Inferior parietal cortex (tissue), 1 donor: Measurements from ENCODE around the gene ARHGEF28.

Experiments used
- DNase-seq: peaks from one replicate; pipeline ENCODE4 v3.0.0-alpha.2; 2016; ENCODE audit errors: extremely low spot score

Gene ARHGEF28

DNA sequence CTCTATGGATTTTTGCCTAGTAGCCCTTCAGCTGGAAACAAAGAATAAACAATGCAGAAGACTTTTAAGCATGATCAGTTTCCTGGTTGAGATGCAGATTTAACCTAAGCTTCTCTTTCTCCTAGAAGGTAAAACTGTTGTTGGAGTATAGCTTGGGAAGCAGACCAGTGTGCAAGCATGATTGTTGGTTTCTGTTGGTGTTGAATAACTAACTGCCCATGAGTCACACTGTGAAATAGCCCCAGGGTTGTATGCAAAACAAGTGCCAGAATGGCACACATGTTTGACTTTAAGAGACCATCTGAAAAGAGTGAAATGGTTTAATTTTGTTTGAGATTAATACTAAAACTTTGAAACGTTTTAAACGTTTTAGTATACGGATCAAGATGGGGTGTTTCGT is 227.1 kb downstream of the ARHGEF28 start:
- no peak for DNase-seq

DNA sequence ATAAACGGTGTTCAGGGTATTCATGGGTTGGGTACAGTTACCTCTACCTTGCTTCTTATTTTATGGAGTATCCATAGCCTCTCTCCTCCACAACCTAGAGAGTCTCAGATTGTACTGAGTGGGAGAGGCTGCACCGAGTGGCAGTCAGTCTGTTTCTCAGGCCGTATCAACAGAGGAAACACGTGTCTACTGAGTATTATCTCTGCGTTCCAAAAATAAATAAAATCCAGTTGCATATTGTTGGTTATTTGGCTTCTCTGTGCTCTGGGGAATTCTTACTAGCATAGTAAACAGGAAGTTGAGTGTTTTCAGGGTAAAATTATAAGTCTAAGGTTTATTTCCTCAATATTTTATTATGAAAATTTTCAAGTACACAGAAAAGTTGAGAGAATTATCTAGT is 231.0 kb downstream of the ARHGEF28 start:
- no peak for DNase-seq

GRCh38 chr5:73857446-73857845 is 231.4 kb downstream of the ARHGEF28 start:
- DNase-seq = no peak

GRCh38 chr5:73858054-73858453 is 232.1 kb downstream of the ARHGEF28 start:
- no peak for DNase-seq

DNA sequence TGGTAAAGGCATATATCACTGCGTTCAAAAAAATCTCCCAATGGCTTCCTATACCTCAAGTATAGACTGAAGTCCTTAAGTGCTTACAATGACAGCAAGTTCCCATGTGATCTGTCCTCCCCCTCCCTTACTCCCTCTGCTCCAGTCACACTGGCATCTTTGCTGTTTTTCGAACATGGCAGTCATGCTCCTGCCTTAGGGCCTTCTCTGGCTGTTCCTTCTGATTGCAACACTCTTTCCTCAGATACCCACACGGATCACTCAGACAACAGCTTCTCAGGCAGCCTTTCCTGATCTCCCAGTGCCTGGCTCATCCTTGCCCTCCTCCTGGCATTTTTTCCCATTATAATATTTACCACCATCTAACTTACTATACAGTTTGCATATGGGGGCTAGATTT is 232.8 kb downstream of the ARHGEF28 start:
- no peak for DNase-seq

DNA sequence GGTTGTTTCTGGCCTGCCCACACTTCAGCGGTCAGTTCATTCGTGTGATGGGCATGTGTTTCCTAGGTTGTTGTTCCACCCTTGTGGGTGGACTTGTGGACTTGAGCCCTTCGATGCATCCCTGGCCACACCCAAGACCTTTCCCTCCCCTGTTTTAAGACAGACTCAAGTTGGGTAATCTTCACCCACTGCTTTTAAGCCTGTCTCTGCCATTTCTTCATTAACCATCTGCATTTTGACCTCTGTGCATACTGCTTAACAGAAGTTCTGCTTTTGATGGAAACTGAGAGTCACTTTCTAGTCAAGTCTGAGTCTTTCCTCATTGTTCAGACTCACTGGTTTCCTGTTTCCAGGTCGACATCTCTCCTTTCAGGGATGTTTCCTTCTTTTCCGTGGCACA is 233.7 kb downstream of the ARHGEF28 start:
- no peak for DNase-seq

DNA sequence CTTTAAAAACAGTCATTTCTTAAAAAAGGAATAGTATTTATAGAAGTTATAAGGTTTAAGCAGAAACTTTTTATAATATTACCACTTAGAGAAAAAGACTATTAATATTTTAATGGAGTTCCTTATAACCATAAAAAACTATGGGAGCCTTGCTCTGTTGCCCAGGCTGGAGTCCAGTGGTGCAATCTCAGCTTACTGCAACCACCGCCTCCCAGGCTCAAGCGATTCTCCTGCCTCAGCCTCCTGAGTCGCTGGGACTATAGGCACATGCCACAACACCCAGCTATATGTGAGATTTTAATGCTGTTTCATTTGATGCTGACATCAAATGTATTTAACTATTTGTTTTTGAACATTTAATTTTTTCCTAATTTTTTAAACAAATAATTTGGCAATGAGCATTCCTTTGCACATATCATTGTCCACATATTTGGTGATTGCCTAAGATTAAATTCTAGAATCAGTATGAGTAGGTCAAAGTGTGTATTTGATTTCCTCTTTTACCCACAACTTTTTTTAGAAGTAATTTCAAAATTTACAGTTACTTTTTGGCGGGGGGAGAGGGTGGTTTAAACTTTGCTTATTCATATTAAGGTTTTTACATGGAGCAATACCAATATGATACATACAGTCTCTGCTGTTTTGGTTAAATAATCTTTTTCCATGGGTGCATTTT is 235.5 kb downstream of the ARHGEF28 start:
- DNase-seq = no peak

DNA sequence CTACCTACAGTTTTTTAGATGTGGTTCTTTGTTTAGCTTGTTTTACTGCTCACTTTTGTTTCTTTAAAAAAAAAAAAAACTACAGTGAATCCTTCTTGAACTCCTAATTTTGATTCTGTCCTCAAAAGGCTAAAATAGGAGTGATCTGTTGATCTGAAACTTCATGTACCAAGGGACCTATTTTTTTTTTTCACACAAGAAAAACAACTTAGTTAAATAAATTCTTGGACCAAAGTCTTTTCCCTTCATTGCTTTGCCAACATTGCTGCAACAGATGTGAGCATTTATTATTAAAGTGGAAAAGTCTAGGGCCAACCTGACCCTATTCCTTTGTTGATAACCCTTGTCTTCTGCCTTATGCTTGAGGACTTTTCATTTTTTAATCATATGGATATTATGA is 236.8 kb downstream of the ARHGEF28 start:
- no peak for DNase-seq

DNA sequence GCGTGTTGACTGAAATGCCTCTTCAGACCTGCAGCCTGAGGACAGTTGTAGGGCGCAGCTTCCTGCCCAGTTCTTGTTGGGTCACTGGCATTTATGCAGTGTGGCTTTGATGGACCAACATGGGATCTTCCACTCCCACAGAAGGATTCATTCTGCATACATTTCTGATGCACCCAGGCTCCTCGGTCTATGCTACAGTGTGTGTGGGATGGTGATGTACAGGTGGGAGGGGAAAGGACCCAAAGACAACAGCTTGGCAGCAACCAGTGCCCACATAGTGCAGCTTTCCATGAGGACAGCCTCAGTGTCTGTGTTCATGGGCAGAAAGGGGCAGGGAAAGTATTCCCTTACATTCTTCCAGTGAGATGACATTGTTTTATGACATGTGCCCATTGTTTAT is 237.9 kb downstream of the ARHGEF28 start:
- no peak for DNase-seq

- DNase-seq = no peak
Observed at GRCh38 chr5:73865315-73865714, 239.3 kb downstream of the ARHGEF28 start.

GRCh38 chr5:73867345-73868335 is 241.6 kb downstream of the ARHGEF28 start:
- DNase-seq = no peak

DNA sequence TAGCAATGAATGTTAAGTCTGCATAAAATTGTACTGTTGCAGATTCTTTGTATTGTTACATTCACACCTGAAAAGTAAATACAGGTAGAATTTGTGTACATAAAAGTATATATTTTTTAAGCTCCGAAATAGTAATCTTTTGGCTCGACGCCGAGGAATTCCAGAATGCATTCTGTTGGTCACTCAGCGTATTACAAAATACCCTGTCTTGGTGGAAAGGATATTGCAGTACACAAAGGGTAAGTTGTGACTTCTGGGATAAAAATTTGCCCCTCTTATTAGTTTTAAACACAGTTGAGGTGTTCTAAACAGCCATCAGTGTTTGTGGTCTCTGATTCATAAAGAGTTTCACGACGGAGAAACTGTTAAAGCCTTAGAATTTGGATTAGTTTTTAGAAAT is 257.6 kb downstream of the ARHGEF28 start:
- no peak for DNase-seq

GRCh38 chr5:73887688-73888087 is 261.7 kb downstream of the ARHGEF28 start:
- DNase-seq = no peak

GRCh38 chr5:73890569-73890968 is 264.6 kb downstream of the ARHGEF28 start:
- DNase-seq = no peak

- DNase-seq = no peak
Observed at GRCh38 chr5:73892218-73892617, 266.2 kb downstream of the ARHGEF28 start.

- DNase-seq = no peak
Observed at GRCh38 chr5:73892806-73893205, 266.8 kb downstream of the ARHGEF28 start.

DNA sequence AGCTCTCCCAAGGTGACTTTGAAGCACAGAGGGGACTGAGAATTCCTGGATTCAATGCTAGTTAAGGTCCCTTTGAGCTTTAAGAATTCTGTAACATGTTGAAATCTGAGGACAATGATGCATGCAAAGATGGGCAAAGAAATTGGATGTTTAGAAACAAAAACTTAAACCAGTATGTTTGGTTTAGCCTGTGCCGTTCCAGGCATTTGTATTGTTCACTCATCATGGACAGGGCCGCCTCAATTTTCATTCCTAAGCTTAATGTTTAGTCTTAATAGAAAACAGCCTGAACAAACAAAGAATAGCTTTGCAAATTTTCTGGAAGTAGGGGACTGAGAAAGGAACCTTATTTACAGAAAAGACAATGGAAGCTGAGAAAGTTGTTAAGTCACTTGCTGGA is 267.8 kb downstream of the ARHGEF28 start:
- no peak for DNase-seq

GRCh38 chr5:73894860-73895259 is 268.9 kb downstream of the ARHGEF28 start:
- no peak for DNase-seq

- no peak for DNase-seq
Observed at GRCh38 chr5:73895471-73895870, 269.5 kb downstream of the ARHGEF28 start.

- DNase-seq = no peak
Observed at GRCh38 chr5:73896097-73896496, 270.1 kb downstream of the ARHGEF28 start.

DNA sequence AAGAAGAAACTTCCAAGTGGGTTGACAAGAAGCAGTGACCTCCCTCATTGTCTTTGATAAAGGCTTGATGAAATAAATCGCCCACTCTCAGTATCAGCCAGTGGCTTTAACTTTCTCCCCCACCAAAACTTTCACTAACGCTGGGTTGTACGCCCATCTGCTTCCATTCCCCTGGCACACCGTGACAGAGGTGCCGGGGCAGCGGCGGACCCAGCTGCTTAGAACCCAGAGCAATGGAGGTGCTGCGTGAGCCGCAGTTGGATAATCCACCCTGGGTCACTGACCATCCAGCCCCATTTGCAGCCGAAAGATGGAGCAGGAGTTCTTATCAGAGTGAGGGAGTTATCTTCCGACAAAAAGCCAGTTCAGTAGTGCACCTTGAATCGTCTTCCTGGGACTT is 270.7 kb downstream of the ARHGEF28 start:
- no peak for DNase-seq

DNA sequence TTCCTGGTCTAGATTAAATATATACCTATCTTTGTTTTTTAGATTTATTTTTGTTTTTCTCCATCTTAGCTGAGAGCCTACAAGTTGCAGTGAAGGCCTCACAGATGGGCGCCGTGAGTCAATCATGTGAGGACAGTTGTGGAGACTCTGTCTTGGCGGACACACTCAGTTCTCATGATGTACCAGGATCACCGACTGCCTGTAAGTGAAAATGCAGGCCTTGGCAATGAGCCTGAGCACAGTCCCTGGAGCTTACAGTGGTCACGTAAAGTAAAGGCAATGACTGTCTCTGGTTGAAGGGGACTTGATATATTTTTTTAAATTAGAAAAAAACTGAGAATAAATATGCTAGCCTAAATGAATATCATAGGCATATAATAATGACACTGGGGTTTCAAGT is 271.9 kb downstream of the ARHGEF28 start:
- DNase-seq = no peak

GRCh38 chr5:73899055-73899454 is 273.1 kb downstream of the ARHGEF28 start:
- DNase-seq = no peak
